OCI-LY1 (cell line): ENCODE results near the gene MDN1.
"Not testable (repeated sequence)": the region's sequence is repeated elsewhere in the genome, so short reads cannot be mapped to it uniquely, and the experiment has no call there.

Experiments
- H2AFZ ChIP-seq: fragments of 200-600 bp; sonication (generic), shearing (Covaris generic); 2 replicates; pipeline ENCODE4 v1.6.0; 2014; ENCODE audit warnings: antibody characterized with exemption, mild to moderate bottlenecking, low read length
- H3F3A ChIP-seq: fragments of 200-600 bp; sonication (generic), shearing (Covaris generic); 2 replicates; pipeline ENCODE4 v1.6.0; 2014; ENCODE audit warnings: mild to moderate bottlenecking, antibody characterized with exemption, low read length, moderate library complexity; ENCODE audit not compliant: insufficient read depth
- H3K27ac ChIP-seq: fragments of 200-600 bp; sonication (generic); 2 replicates; pipeline ENCODE4 v1.5.1; 2014; ENCODE audit warnings: low read length, mixed run types, mild to moderate bottlenecking, low read depth; ENCODE audit not compliant: poor library complexity, severe bottlenecking
- H3K27me3 ChIP-seq: fragments of 200-600 bp; sonication (generic); 2 replicates; pipeline ENCODE4 v1.6.0; 2014; ENCODE audit warnings: antibody characterized with exemption, mild to moderate bottlenecking, low read length, moderate library complexity; ENCODE audit not compliant: insufficient read depth
- H3K36me3 ChIP-seq: fragments of 200-600 bp; sonication (generic); 2 replicates; pipeline ENCODE4 v1.6.1; 2014; ENCODE audit warnings: mild to moderate bottlenecking, antibody characterized with exemption, low read length, moderate library complexity, mixed read lengths; ENCODE audit not compliant: insufficient read depth
- H3K4me1 ChIP-seq: fragments of 200-600 bp; sonication (generic); 2 replicates; pipeline ENCODE4 v1.5.1; 2014; ENCODE audit warnings: mild to moderate bottlenecking, low read length, moderate library complexity; ENCODE audit not compliant: insufficient read depth, severe bottlenecking
- H3K4me2 ChIP-seq: fragments of 200-600 bp; sonication (generic), shearing (Covaris generic); 2 replicates; pipeline ENCODE4 v1.6.1; 2014; ENCODE audit warnings: low read length
- H3K4me3 ChIP-seq: fragments of 200-600 bp; sonication (generic); 2 replicates; pipeline ENCODE4 v1.5.1; 2014; ENCODE audit warnings: low read length, low read depth, mild to moderate bottlenecking, mixed read lengths; ENCODE audit not compliant: poor library complexity, severe bottlenecking
- H3K79me2 ChIP-seq: fragments of 200-600 bp; shearing (Covaris generic); 2 replicates; pipeline ENCODE4 v1.6.1; 2016; ENCODE audit warnings: mixed run types, low read length, mixed read lengths; ENCODE audit not compliant: insufficient read depth
- H3K9ac ChIP-seq: fragments of 200-600 bp; sonication (generic), shearing (Covaris generic); 2 replicates; pipeline ENCODE4 v1.6.1; 2014; ENCODE audit warnings: mild to moderate bottlenecking, low read length, mixed read lengths
- H3K9me2 ChIP-seq: fragments of 200-600 bp; sonication (generic), shearing (Covaris generic); 2 replicates; pipeline ENCODE4 v1.6.1; 2014; ENCODE audit warnings: low read depth, mild to moderate bottlenecking, low read length, mixed read lengths
- H3K9me3 ChIP-seq: fragments of 200-600 bp; shearing (Covaris generic); 2 replicates; pipeline ENCODE4 v1.6.1; 2014; ENCODE audit warnings: low read length, mixed read lengths
- H4K20me1 ChIP-seq: fragments of 200-600 bp; sonication (generic), shearing (Covaris generic); 2 replicates; pipeline ENCODE4 v1.6.0; 2016; ENCODE audit warnings: mild to moderate bottlenecking, low read length; ENCODE audit not compliant: insufficient read depth
- CTCF ChIP-seq: fragments of 200-600 bp; sonication (generic), shearing (Covaris generic); IDR thresholded peaks from 2 replicates; pipeline ENCODE4 v1.5.1; 2017; ENCODE audit warnings: mild to moderate bottlenecking, antibody characterized with exemption, low read length, moderate library complexity, mixed read lengths
- EZH2 ChIP-seq: fragments of 200-600 bp; sonication (generic), shearing (Covaris generic); IDR thresholded peaks from 2 replicates; pipeline ENCODE4 v1.8.0; 2017; ENCODE audit warnings: borderline replicate concordance, mixed run types, mild to moderate bottlenecking, antibody characterized with exemption, low read length, moderate library complexity, mixed read lengths

The MDN1 gene

DNA sequence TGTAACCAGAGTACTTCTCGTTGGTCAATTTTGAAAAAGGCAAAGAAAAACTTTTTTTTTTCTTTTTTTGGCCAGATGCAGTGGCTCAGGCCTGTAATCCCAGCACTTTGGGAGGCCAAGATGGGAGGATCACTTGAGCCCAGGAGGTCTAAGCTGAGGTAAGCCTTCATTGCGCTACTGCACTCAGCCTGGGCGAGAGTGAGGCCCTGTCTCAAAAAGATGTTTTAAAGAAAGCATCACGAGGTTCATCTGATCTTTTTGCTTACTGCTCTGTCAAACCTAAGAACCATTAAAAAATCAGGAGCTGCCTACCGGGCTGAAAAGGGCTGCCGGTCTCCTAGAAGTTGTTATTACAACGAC lies 181.7 kb downstream of the MDN1 start:
- no peaks in the 10 kb centered on the region for H3F3A ChIP-seq
- peaks cover 41% of the 10 kb centered on the region for H3K36me3 ChIP-seq
- H3K4me1 ChIP-seq, result peaks cover 22% of the 10 kb centered on the region
- H2AFZ ChIP-seq, result no peak overlapping the region
- H3K79me2 ChIP-seq, result 0 out of 2 replicates have a peak, but pooled peaks cover 6% of the 10 kb centered on the region
- H3K9me2 ChIP-seq, result no peaks in the 10 kb centered on the region
- peak overlapping the region; percentile 82 for H3K27ac ChIP-seq
- no peaks in the 10 kb centered on the region for H3K9me3 ChIP-seq
- TF ChIP-seq EZH2, result no peak
- no peak for TF ChIP-seq CTCF
- peak overlapping the region; percentile 75 for H3K4me2 ChIP-seq
- H4K20me1 ChIP-seq, result no peaks in the 10 kb centered on the region
- no peaks in the 10 kb centered on the region for H3K27me3 ChIP-seq
- peak overlapping the region; percentile 67 for H3K4me3 ChIP-seq
- H3K9ac ChIP-seq, result peak overlapping the region; percentile 74

DNA sequence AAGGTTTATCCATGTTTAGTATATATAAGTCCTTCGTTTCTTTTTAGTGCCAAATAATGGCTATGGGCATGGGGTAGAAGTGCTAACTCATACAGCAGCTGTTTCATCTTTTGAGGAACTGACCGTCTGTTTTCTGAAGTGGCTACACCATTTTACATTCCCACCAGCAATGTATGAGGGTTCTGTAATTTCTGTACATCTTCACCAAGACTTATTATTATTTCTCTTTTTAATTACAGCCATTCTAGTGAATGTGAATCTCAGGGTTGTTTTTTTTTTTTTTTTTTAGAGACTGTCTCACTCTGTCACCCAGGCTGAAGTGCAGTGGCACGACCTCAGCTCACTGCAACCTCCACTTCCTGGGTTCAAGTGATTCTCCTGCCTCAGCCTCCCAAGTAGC lies 183.2 kb downstream of the MDN1 start:
- not testable (repeated sequence) for H3K9me3 ChIP-seq, H3F3A ChIP-seq, H3K27me3 ChIP-seq, H3K27ac ChIP-seq, H4K20me1 ChIP-seq, H3K4me3 ChIP-seq, H3K4me2 ChIP-seq, H3K79me2 ChIP-seq, H3K9me2 ChIP-seq, H3K9ac ChIP-seq, H2AFZ ChIP-seq
- Histone ChIP-seq H3K36me3 (peaks cover 28% of the 10 kb centered on the region), H3K4me1 (peaks cover 22% of the 10 kb centered on the region)

DNA sequence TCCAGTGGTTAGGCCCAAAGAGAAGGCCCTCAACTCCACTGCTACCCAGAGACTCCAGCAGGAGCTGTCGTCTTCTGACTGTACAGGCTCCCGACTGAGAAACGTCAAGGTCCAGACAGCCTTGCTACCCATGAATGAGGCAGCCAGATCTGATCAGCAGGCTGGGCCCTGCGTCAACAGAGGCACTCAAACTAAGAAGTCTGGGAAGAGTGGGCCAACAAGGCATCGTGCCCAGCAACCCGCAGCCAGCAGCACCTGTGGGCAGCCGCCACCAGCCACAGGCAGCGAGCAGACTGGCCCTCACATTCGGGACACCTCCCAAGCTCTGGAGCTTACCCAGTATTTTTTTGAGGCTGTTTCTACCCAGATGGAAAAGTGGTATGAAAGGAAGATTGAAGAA lies 189.1 kb downstream of the MDN1 start:
- H3K9me2 ChIP-seq, result no peaks in the 10 kb centered on the region
- no peaks in the 10 kb centered on the region for H3K27me3 ChIP-seq
- H3F3A ChIP-seq, result no peaks in the 10 kb centered on the region
- H4K20me1 ChIP-seq, result no peaks in the 10 kb centered on the region
- H2AFZ ChIP-seq, result no peak overlapping the region
- no peak overlapping the region for H3K4me2 ChIP-seq
- TF ChIP-seq CTCF (no peak), EZH2 (no peak)
- H3K79me2 ChIP-seq, result no peaks in the 10 kb centered on the region
- no peaks in the 10 kb centered on the region for H3K4me1 ChIP-seq
- no peak overlapping the region for H3K4me3 ChIP-seq
- no peaks in the 10 kb centered on the region for H3K9me3 ChIP-seq
- H3K36me3 ChIP-seq, result peaks cover 5% of the 10 kb centered on the region
- no peak overlapping the region for H3K9ac ChIP-seq
- no peak overlapping the region for H3K27ac ChIP-seq

DNA sequence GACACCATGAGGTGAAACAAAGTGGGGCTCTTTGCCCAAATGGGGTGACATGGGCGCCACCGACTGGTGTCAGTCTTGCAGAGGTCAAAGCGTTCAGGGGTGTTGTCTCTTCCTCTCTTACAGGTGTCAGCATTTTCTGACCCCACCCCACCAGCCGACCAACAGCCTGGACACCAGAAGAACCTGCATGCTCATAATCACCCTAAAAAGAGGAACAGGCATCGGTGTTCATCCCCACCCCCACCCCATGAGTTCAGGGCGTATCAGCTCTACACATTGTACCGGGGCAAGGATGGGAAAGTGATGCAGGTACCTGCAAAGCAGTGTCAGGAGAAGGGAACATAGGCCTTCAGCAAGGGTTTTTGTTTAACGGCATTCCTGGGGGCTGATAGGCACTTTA lies 195.8 kb downstream of the MDN1 start:
- no peak for TF ChIP-seq EZH2
- TF ChIP-seq CTCF, result no peak; the same call in 1 of the 2 replicates
- Histone ChIP-seq H4K20me1 (no peaks in the 10 kb centered on the region), H3K4me1 (peaks cover 5% of the 10 kb centered on the region), H3K27me3 (no peaks in the 10 kb centered on the region), H3K79me2 (no peaks in the 10 kb centered on the region), H3K36me3 (no peaks in the 10 kb centered on the region), H3K9ac (no peak overlapping the region), H3F3A (no peaks in the 10 kb centered on the region), H3K4me3 (no peak overlapping the region), H2AFZ (no peak overlapping the region), H3K9me3 (no peaks in the 10 kb centered on the region), H3K27ac (no peak overlapping the region), H3K4me2 (no peak overlapping the region), H3K9me2 (no peaks in the 10 kb centered on the region)
